Parathyroid adenoma (tissue), 2 donors: ENCODE results near the gene PCYOX1L.
A peak's percentile ranks its signal among the peaks of the same experiment; 100 is the strongest.

ENCODE experiments used
- H2AFZ ChIP-seq: fragments of 300-600 bp; sonication (generic); one replicate; pipeline ENCODE4 v1.7.0; 2017; ENCODE audit warnings: antibody characterized with exemption, mild to moderate bottlenecking
- H3K27ac ChIP-seq: fragments of 300-600 bp; sonication (generic); one replicate; pipeline ENCODE4 v1.7.0; 2017
- H3K27me3 ChIP-seq: fragments of 300-600 bp; sonication (generic); one replicate; pipeline ENCODE4 v1.7.0; 2017; ENCODE audit warnings: low read length; ENCODE audit not compliant: control insufficient read depth, insufficient read depth
- H3K36me3 ChIP-seq: fragments of 300-600 bp; sonication (generic); one replicate; pipeline ENCODE4 v1.7.0; 2017; ENCODE audit warnings: low read length; ENCODE audit not compliant: control insufficient read depth, insufficient read depth
- H3K4me1 ChIP-seq: fragments of 300-600 bp; sonication (generic); one replicate; pipeline ENCODE4 v1.7.0; 2017; ENCODE audit warnings: control low read depth
- H3K4me2 ChIP-seq: fragments of 300-600 bp; sonication (generic); one replicate; pipeline ENCODE4 v1.7.0; 2017; ENCODE audit warnings: low read length
- H3K4me3 ChIP-seq: fragments of 300-600 bp; sonication (generic); one replicate; pipeline ENCODE4 v1.7.0; 2017; ENCODE audit warnings: low read depth, low read length
- H3K79me2 ChIP-seq: fragments of 300-600 bp; sonication (generic); one replicate; pipeline ENCODE4 v1.7.0; 2017; ENCODE audit warnings: control low read depth
- H3K9ac ChIP-seq: fragments of 300-600 bp; sonication (generic); one replicate; pipeline ENCODE4 v1.7.0; 2017; ENCODE audit warnings: mild to moderate bottlenecking
- H3K9me3 ChIP-seq: fragments of 300-600 bp; sonication (generic); one replicate; pipeline ENCODE4 v1.7.0; 2017; ENCODE audit warnings: low read length; ENCODE audit not compliant: control insufficient read depth
- CTCF ChIP-seq: fragments of 300-600 bp; sonication (generic); IDR thresholded peaks from one replicate; pipeline ENCODE4 v1.7.0; 2017; ENCODE audit warnings: antibody characterized with exemption, mild to moderate bottlenecking
- donor health status: primary hyperparathyroidism.

Gene PCYOX1L

GRCh38 chr5:149344151-149344550, 13.7 kb upstream of the PCYOX1L start:
- Histone ChIP-seq H3K4me1 (peaks cover 4% of the 10 kb centered on the region), H3K4me2 (no peak overlapping the region), H2AFZ (peak overlapping the region; percentile 81), H3K36me3 (no peaks in the 10 kb centered on the region), H3K9ac (no peak overlapping the region), H3K79me2 (peaks cover 10% of the 10 kb centered on the region), H3K4me3 (peak overlapping the region; percentile 87), H3K9me3 (no peaks in the 10 kb centered on the region), H3K27me3 (no peaks in the 10 kb centered on the region), H3K27ac (no peak overlapping the region)
- no peak for TF ChIP-seq CTCF

- no peaks in the 10 kb centered on the region for H3K27me3 ChIP-seq
- peak within 1 kb of the TSS; percentile 94 for H3K4me2 ChIP-seq
- H3K9ac ChIP-seq: peak within 1 kb of the TSS; percentile 29
- peaks cover 4% of the 10 kb centered on the region for H3K4me1 ChIP-seq
- peak within 1 kb of the TSS; percentile 87 for H3K4me3 ChIP-seq
- no peak for TF ChIP-seq CTCF
- H3K36me3 ChIP-seq: no peaks in the 10 kb centered on the region
- H3K79me2 ChIP-seq: peaks cover 10% of the 10 kb centered on the region
- no peaks in the 10 kb centered on the region for H3K9me3 ChIP-seq
- H2AFZ ChIP-seq: peak within 1 kb of the TSS; percentile 81
- peak within 1 kb of the TSS; percentile 58 for H3K27ac ChIP-seq
Observed at GRCh38 chr5:149345147-149345891, 12.5 kb upstream of the PCYOX1L start, which contains the start of gene GRPEL2. Gene GRPEL2 (plus strand): TSS chr5:149345499. CDS start chr5:149345540, 41 bp downstream.

- Histone ChIP-seq H3K9ac (peak overlapping the region; percentile 29), H3K79me2 (peaks cover 10% of the 10 kb centered on the region), H3K4me3 (peak overlapping the region; percentile 87), H3K4me1 (peaks cover 4% of the 10 kb centered on the region), H3K27ac (peak overlapping the region; percentile 58), H2AFZ (peak overlapping the region; percentile 81), H3K27me3 (no peaks in the 10 kb centered on the region), H3K9me3 (no peaks in the 10 kb centered on the region), H3K36me3 (no peaks in the 10 kb centered on the region), H3K4me2 (peak overlapping the region; percentile 94)
- TF ChIP-seq CTCF: no peak
Observed at GRCh38 chr5:149345892-149346222, 12.0 kb upstream of the PCYOX1L start.

GRCh38 chr5:149348518-149348917, 9.3 kb upstream of the PCYOX1L start:
- H2AFZ ChIP-seq: no peak overlapping the region
- no peaks in the 10 kb centered on the region for H3K9me3 ChIP-seq
- H3K79me2 ChIP-seq: peaks cover 10% of the 10 kb centered on the region
- H3K4me3 ChIP-seq: no peak overlapping the region
- no peak overlapping the region for H3K9ac ChIP-seq
- H3K36me3 ChIP-seq: no peaks in the 10 kb centered on the region
- no peak for TF ChIP-seq CTCF
- peaks cover 4% of the 10 kb centered on the region for H3K4me1 ChIP-seq
- H3K27ac ChIP-seq: peak overlapping the region; percentile 30
- no peaks in the 10 kb centered on the region for H3K27me3 ChIP-seq
- H3K4me2 ChIP-seq: no peak overlapping the region

GRCh38 chr5:149349382-149349781, 8.5 kb upstream of the PCYOX1L start:
- Histone ChIP-seq H3K4me1 (peaks cover 4% of the 10 kb centered on the region), H3K27me3 (no peaks in the 10 kb centered on the region), H3K79me2 (peaks cover 10% of the 10 kb centered on the region), H3K4me3 (no peak overlapping the region), H3K9ac (no peak overlapping the region), H3K36me3 (no peaks in the 10 kb centered on the region), H3K27ac (no peak overlapping the region), H3K4me2 (no peak overlapping the region), H2AFZ (no peak overlapping the region), H3K9me3 (no peaks in the 10 kb centered on the region)
- no peak for TF ChIP-seq CTCF
